GM21360 (cell line): ENCODE measurements around the gene CRB3.

Experiments
- ATAC-seq: cut with Tn5 transposase; IDR thresholded peaks from one replicate; pipeline ENCODE4 v1.9.1; 2021; ENCODE audit warnings: mild to moderate bottlenecking, moderate library complexity; ENCODE audit not compliant: unreplicated experiment

Gene CRB3

GRCh38 chr19:6431891-6432290 is 32.2 kb upstream of the CRB3 start:
- ATAC-seq, result no peak

- no peak for ATAC-seq
These were observed 30.9 kb upstream of the CRB3 start for GRCh38 chr19:6433165-6433564.

GRCh38 chr19:6433663-6434062 is 30.4 kb upstream of the CRB3 start, which contains the start of gene SLC25A41:
Gene SLC25A41 (minus strand): TSS chr19:6433763. CDS start chr19:6433693, 70 bp downstream.
- no peak for ATAC-seq

- ATAC-seq, result no peak
These were observed 24.3 kb upstream of the CRB3 start for GRCh38 chr19:6439743-6440142.

GRCh38 chr19:6440905-6441304 is 23.2 kb upstream of the CRB3 start:
- no peak for ATAC-seq

GRCh38 chr19:6442087-6442688 is 21.9 kb upstream of the CRB3 start:
- no peak for ATAC-seq

GRCh38 chr19:6443986-6444385 is 20.1 kb upstream of the CRB3 start:
- ATAC-seq, result no peak

GRCh38 chr19:6446452-6446851 is 17.6 kb upstream of the CRB3 start:
- no peak for ATAC-seq

- ATAC-seq, result no peak
These were observed 16.0 kb upstream of the CRB3 start for GRCh38 chr19:6448045-6448444.

- no peak for ATAC-seq
These were observed 13.9 kb upstream of the CRB3 start for GRCh38 chr19:6450166-6450565.

GRCh38 chr19:6451583-6452222 is 12.4 kb upstream of the CRB3 start:
- no peak for ATAC-seq

GRCh38 chr19:6452223-6452614 is 11.9 kb upstream of the CRB3 start:
- no peak for ATAC-seq

GRCh38 chr19:6452899-6453298 is 11.2 kb upstream of the CRB3 start:
- no peak for ATAC-seq

GRCh38 chr19:6453951-6454565 is 10.0 kb upstream of the CRB3 start:
- ATAC-seq, result no peak

- no peak for ATAC-seq
These were observed 8.1 kb upstream of the CRB3 start for GRCh38 chr19:6455924-6456323.

GRCh38 chr19:6457958-6458694 is 5.9 kb upstream of the CRB3 start:
- ATAC-seq, result no peak

- no peak for ATAC-seq
These were observed 5.3 kb upstream of the CRB3 start for GRCh38 chr19:6458695-6459261.

- peak; percentile 21 for ATAC-seq
These were observed 4.6 kb upstream of the CRB3 start, which contains the start of gene SLC25A23 for GRCh38 chr19:6459262-6460098. Gene SLC25A23 (minus strand): TSS chr19:6459792. CDS start chr19:6459628, 164 bp downstream.

- peak; percentile 63 for ATAC-seq
These were observed 3.8 kb upstream of the CRB3 start for GRCh38 chr19:6460099-6460884.

- no peak for ATAC-seq
These were observed 935 bp downstream of the CRB3 start for GRCh38 chr19:6465006-6465405.
